Measurements from ENCODE around the gene IL18R1.

IL18R1 gene

GRCh38 chr2:102313471-102313870 lies 42.1 kb upstream of the IL18R1 start:
- Histone ChIP-seq H3K4me1 (ENCODE audit: insufficient read depth, poor library complexity, severe bottlenecking) (peaks cover 33% of the 10 kb centered on the region), H3K9me3 (ENCODE audit: severe bottlenecking) (no peaks in the 10 kb centered on the region), H3K4me3 (ENCODE audit: severe bottlenecking) (no peak overlapping the region), H3K36me3 (ENCODE audit: low read depth) (no peaks in the 10 kb centered on the region), H3K27ac (ENCODE audit: poor library complexity, severe bottlenecking) (no peak overlapping the region), H3K27me3 (ENCODE audit: insufficient read depth, poor library complexity, severe bottlenecking) (no peaks in the 10 kb centered on the region)
- DNase-seq (ENCODE audit: low spot score) (no peak), ATAC-seq (ENCODE audit: low read depth) (no peak)
- TF ChIP-seq, protein P1, sequence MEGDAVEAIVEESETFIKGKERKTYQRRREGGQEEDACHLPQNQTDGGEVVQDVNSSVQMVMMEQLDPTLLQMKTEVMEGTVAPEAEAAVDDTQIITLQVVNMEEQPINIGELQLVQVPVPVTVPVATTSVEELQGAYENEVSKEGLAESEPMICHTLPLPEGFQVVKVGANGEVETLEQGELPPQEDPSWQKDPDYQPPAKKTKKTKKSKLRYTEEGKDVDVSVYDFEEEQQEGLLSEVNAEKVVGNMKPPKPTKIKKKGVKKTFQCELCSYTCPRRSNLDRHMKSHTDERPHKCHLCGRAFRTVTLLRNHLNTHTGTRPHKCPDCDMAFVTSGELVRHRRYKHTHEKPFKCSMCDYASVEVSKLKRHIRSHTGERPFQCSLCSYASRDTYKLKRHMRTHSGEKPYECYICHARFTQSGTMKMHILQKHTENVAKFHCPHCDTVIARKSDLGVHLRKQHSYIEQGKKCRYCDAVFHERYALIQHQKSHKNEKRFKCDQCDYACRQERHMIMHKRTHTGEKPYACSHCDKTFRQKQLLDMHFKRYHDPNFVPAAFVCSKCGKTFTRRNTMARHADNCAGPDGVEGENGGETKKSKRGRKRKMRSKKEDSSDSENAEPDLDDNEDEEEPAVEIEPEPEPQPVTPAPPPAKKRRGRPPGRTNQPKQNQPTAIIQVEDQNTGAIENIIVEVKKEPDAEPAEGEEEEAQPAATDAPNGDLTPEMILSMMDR (IDR thresholded peaks at IDR 0.05; ENCODE audit: poor library complexity, severe bottlenecking): no peak

- DNase-seq (ENCODE audit: low spot score): no peak
- no peak overlapping the region for H3K4me3 ChIP-seq (ENCODE audit: severe bottlenecking)
- no peaks in the 10 kb centered on the region for H3K9me3 ChIP-seq (ENCODE audit: severe bottlenecking)
- no peak for ATAC-seq (ENCODE audit: low read depth)
- peaks cover 33% of the 10 kb centered on the region for H3K4me1 ChIP-seq (ENCODE audit: insufficient read depth, poor library complexity, severe bottlenecking)
- H3K27ac ChIP-seq (ENCODE audit: poor library complexity, severe bottlenecking): no peak overlapping the region
- TF ChIP-seq, protein P1 (IDR thresholded peaks at IDR 0.05; ENCODE audit: poor library complexity, severe bottlenecking): no peak
- no peaks in the 10 kb centered on the region for H3K36me3 ChIP-seq (ENCODE audit: low read depth)
- H3K27me3 ChIP-seq (ENCODE audit: insufficient read depth, poor library complexity, severe bottlenecking): no peaks in the 10 kb centered on the region
Observed at GRCh38 chr2:102313950-102314349, 41.6 kb upstream of the IL18R1 start.

DNA sequence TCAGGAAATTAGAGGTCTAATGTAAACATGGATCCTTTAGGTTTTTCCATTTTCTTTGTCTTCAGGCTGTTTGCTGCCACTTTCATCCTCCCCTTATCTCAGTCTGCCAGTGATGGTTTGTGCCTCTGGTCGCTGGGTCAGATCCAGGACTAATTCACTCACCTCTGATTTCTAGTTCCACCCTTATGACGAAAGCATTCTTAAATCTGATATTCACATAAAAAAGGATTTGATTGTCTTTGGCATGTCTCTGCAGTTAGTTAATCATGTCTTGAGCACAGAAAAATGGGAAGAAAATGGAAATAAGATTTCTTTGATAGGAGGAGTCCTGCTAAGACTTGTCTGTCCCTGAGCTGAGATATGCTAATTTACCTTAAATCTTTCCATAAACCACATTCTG lies 39.7 kb upstream of the IL18R1 start:
- H3K4me3 ChIP-seq (ENCODE audit: severe bottlenecking): no peak overlapping the region
- no peaks in the 10 kb centered on the region for H3K27me3 ChIP-seq (ENCODE audit: insufficient read depth, poor library complexity, severe bottlenecking)
- peak overlapping the region; percentile 27 for H3K27ac ChIP-seq (ENCODE audit: poor library complexity, severe bottlenecking)
- TF ChIP-seq, protein P1 (IDR thresholded peaks at IDR 0.05; ENCODE audit: poor library complexity, severe bottlenecking): no peak
- no peaks in the 10 kb centered on the region for H3K36me3 ChIP-seq (ENCODE audit: low read depth)
- no peak for ATAC-seq (ENCODE audit: low read depth)
- no peak for DNase-seq (ENCODE audit: low spot score)
- H3K4me1 ChIP-seq (ENCODE audit: insufficient read depth, poor library complexity, severe bottlenecking): peaks cover 33% of the 10 kb centered on the region
- H3K9me3 ChIP-seq (ENCODE audit: severe bottlenecking): no peaks in the 10 kb centered on the region

GRCh38 chr2:102317715-102318114 lies 37.9 kb upstream of the IL18R1 start:
- Histone ChIP-seq H3K4me1 (ENCODE audit: insufficient read depth, poor library complexity, severe bottlenecking) (peaks cover 31% of the 10 kb centered on the region), H3K27me3 (ENCODE audit: insufficient read depth, poor library complexity, severe bottlenecking) (no peaks in the 10 kb centered on the region), H3K36me3 (ENCODE audit: low read depth) (no peaks in the 10 kb centered on the region), H3K4me3 (ENCODE audit: severe bottlenecking) (no peak overlapping the region), H3K27ac (ENCODE audit: poor library complexity, severe bottlenecking) (no peak overlapping the region), H3K9me3 (ENCODE audit: severe bottlenecking) (no peaks in the 10 kb centered on the region)
- DNase-seq (ENCODE audit: low spot score): no peak
- peak; percentile 64 for ATAC-seq (ENCODE audit: low read depth)
- TF ChIP-seq, protein P1 (IDR thresholded peaks at IDR 0.05; ENCODE audit: poor library complexity, severe bottlenecking): no peak

- TF ChIP-seq, protein P1 (IDR thresholded peaks at IDR 0.05; ENCODE audit: poor library complexity, severe bottlenecking): no peak
- Histone ChIP-seq H3K36me3 (ENCODE audit: low read depth) (no peaks in the 10 kb centered on the region), H3K27ac (ENCODE audit: poor library complexity, severe bottlenecking) (no peak overlapping the region), H3K9me3 (ENCODE audit: severe bottlenecking) (no peaks in the 10 kb centered on the region), H3K4me1 (ENCODE audit: insufficient read depth, poor library complexity, severe bottlenecking) (peaks cover 24% of the 10 kb centered on the region), H3K4me3 (ENCODE audit: severe bottlenecking) (no peak overlapping the region), H3K27me3 (ENCODE audit: insufficient read depth, poor library complexity, severe bottlenecking) (no peaks in the 10 kb centered on the region)
- ATAC-seq (ENCODE audit: low read depth) (no peak), DNase-seq (ENCODE audit: low spot score) (no peak)
Observed at GRCh38 chr2:102318437-102318836, 37.2 kb upstream of the IL18R1 start.
